DND-41 (cell line): ENCODE results near the gene SERPINB6.

Source experiments
- ATAC-seq: fragments of 200-7000 bp; cut with Tn5 transposase; 3 replicates; pipeline ENCODE4 v1.9.1; 2021; ENCODE audit warnings: low read depth; ENCODE audit not compliant: insufficient read depth
- DNase-seq: peaks from one replicate; pipeline ENCODE4 v3.0.0-alpha.2; 2020
- H2AFZ ChIP-seq: 2 replicates; pipeline ENCODE4 v1.6.0; 2012; ENCODE audit warnings: low read depth, low read length
- H3K27ac ChIP-seq: 2 replicates; pipeline ENCODE4 v1.5.1; 2012; ENCODE audit warnings: low read length, inconsistent platforms
- H3K27me3 ChIP-seq: fragments of 200-600 bp; sonication (generic); 2 replicates; pipeline ENCODE4 v1.6.0; 2012; ENCODE audit warnings: low read length, mild to moderate bottlenecking, inconsistent platforms; ENCODE audit not compliant: insufficient read depth, poor library complexity
- H3K36me3 ChIP-seq: 2 replicates; pipeline ENCODE4 v1.5.1; 2012; ENCODE audit warnings: low read length, inconsistent platforms; ENCODE audit not compliant: insufficient read depth
- H3K4me1 ChIP-seq: 2 replicates; pipeline ENCODE4 v1.5.1; 2012; ENCODE audit warnings: mild to moderate bottlenecking, low read length; ENCODE audit not compliant: insufficient read depth
- H3K4me2 ChIP-seq: 2 replicates; pipeline ENCODE4 v1.6.0; 2012; ENCODE audit warnings: mild to moderate bottlenecking, moderate library complexity, low read length, inconsistent platforms; ENCODE audit not compliant: insufficient read depth
- H3K4me3 ChIP-seq, 2 experiments: fragments of 200-600 bp in 1 of 2; shearing (Covaris generic) in 1 of 2; 2 replicates each; pipeline ENCODE4 v1.5.1; 2012 to 2016; ENCODE audit warnings: inconsistent platforms in 2 of 2, low read length in 2 of 2, mild to moderate bottlenecking in 2 of 2, low read depth in 1 of 2, moderate library complexity in 1 of 2
- H3K79me2 ChIP-seq: 2 replicates; pipeline ENCODE4 v1.6.0; 2012; ENCODE audit warnings: low read length, inconsistent platforms; ENCODE audit not compliant: insufficient read depth
- H3K9ac ChIP-seq: 2 replicates; pipeline ENCODE4 v1.6.0; 2012; ENCODE audit warnings: low read depth, mild to moderate bottlenecking, inconsistent platforms, low read length, moderate library complexity
- H3K9me3 ChIP-seq: 2 replicates; pipeline ENCODE4 v1.5.1; 2012; ENCODE audit warnings: low read length, moderate library complexity, mild to moderate bottlenecking, inconsistent platforms; ENCODE audit not compliant: insufficient read depth, severe bottlenecking
- H4K20me1 ChIP-seq: 2 replicates; pipeline ENCODE4 v1.6.0; 2012; ENCODE audit warnings: low read length; ENCODE audit not compliant: insufficient read depth
- CTCF ChIP-seq: IDR thresholded peaks from 2 replicates; pipeline ENCODE4 v1.5.1; 2012; ENCODE audit warnings: borderline replicate concordance, low read length, moderate library complexity, mild to moderate bottlenecking; ENCODE audit not compliant: poor library complexity, severe bottlenecking; ENCODE audit errors: extremely low read depth
- EZH2 ChIP-seq: IDR thresholded peaks from 3 replicates; pipeline ENCODE4 v1.6.1; 2012; ENCODE audit warnings: borderline replicate concordance, low read depth, mild to moderate bottlenecking, moderate library complexity, low read length, inconsistent platforms; ENCODE audit not compliant: severe bottlenecking

The SERPINB6 gene

GRCh38 chr6:2940851-2941250 is 30.5 kb downstream of the SERPINB6 start:
- no peaks in the 10 kb centered on the region for H4K20me1 ChIP-seq
- no peak overlapping the region for H3K27ac ChIP-seq
- no peak overlapping the region for H3K9ac ChIP-seq
- peaks cover 17% of the 10 kb centered on the region for H3K4me1 ChIP-seq
- no peaks in the 10 kb centered on the region for H3K36me3 ChIP-seq
- TF ChIP-seq EZH2 (no peak), CTCF (no peak)
- H3K4me3 ChIP-seq = no peak overlapping the region
- ATAC-seq (no peak), DNase-seq (no peak)
- H3K27me3 ChIP-seq = no peaks in the 10 kb centered on the region
- H3K9me3 ChIP-seq = no peaks in the 10 kb centered on the region
- peak overlapping the region; percentile 40; the same call in 1 of the 2 replicates for H3K4me2 ChIP-seq
- no peaks in the 10 kb centered on the region for H3K79me2 ChIP-seq
- no peak overlapping the region for H2AFZ ChIP-seq

- Histone ChIP-seq H4K20me1 (no peaks in the 10 kb centered on the region), H2AFZ (no peak overlapping the region), H3K4me3 (peak overlapping the region in 1 of 2 experiments; percentile 33; a peak in 1 of 4 replicates), H3K36me3 (no peaks in the 10 kb centered on the region), H3K4me1 (peaks cover 17% of the 10 kb centered on the region), H3K27me3 (no peaks in the 10 kb centered on the region), H3K9me3 (no peaks in the 10 kb centered on the region), H3K4me2 (peak overlapping the region; percentile 47), H3K27ac (no peak overlapping the region), H3K9ac (no peak overlapping the region), H3K79me2 (no peaks in the 10 kb centered on the region)
- ATAC-seq (peak; percentile 89), DNase-seq (peak; percentile 58)
- TF ChIP-seq CTCF (no peak), EZH2 (no peak)
Observed at GRCh38 chr6:2940010-2940850, 31.1 kb downstream of the SERPINB6 start.

- DNase-seq = no peak
- H3K27me3 ChIP-seq = peaks cover 2% of the 10 kb centered on the region
- no peak overlapping the region for H3K4me2 ChIP-seq
- H4K20me1 ChIP-seq = no peaks in the 10 kb centered on the region
- H3K4me1 ChIP-seq = peaks cover 17% of the 10 kb centered on the region
- no peak overlapping the region for H3K4me3 ChIP-seq
- H3K79me2 ChIP-seq = no peaks in the 10 kb centered on the region
- H3K9ac ChIP-seq = no peak overlapping the region
- TF ChIP-seq EZH2 (no peak), CTCF (no peak)
- ATAC-seq = no peak
- H3K9me3 ChIP-seq = no peaks in the 10 kb centered on the region
- H3K36me3 ChIP-seq = no peaks in the 10 kb centered on the region
- H3K27ac ChIP-seq = no peak overlapping the region
- H2AFZ ChIP-seq = no peak overlapping the region
Observed at GRCh38 chr6:2939315-2940009, 31.9 kb downstream of the SERPINB6 start.
